Left ventricle myocardium inferior (tissue), 1 donor: ENCODE results near the gene DIAPH1. TPM values are rescaled to one million over a fixed set of nuclear protein-coding genes. Genes with fewer than 3 reads are reported as not detected.

ENCODE experiments used
- DNase-seq: peaks from one replicate; pipeline ENCODE4 v3.0.0-alpha.2; 2020
- H3K27ac ChIP-seq: fragments of 200-600 bp; replicated peaks from 2 replicates; pipeline ENCODE4 v1.8.0; 2021
- H3K27me3 ChIP-seq: fragments of 200-600 bp; 2 replicates; pipeline ENCODE4 v1.8.0; 2021; ENCODE audit warnings: low read depth
- H3K36me3 ChIP-seq: fragments of 200-600 bp; 2 replicates; pipeline ENCODE4 v1.8.0; 2021
- H3K4me1 ChIP-seq: fragments of 200-600 bp; 2 replicates; pipeline ENCODE4 v1.8.0; 2021
- H3K4me3 ChIP-seq: fragments of 200-600 bp; 2 replicates; pipeline ENCODE4 v1.8.0; 2021; ENCODE audit warnings: mild to moderate bottlenecking, moderate library complexity
- H3K9me3 ChIP-seq: fragments of 200-600 bp; replicated peaks from 2 replicates; pipeline ENCODE4 v1.8.0; 2021
- intact Hi-C: fragments of 100-400 bp; cut with micrococcal nuclease; formaldehyde crosslinking; loops from one replicate; pipeline ENCODE4 v1.11.0; 2022
- total RNA-seq: library from RNA; stranded (reverse); fragmentation: NEBNext Ultra II Directional; extraction: Animal tissue kit (Norgen Biotek cat#: 25700); gene quantifications from one replicate; pipeline ENCODE4 v1.2.1, GENCODE V29; 2021
- TF ChIP-seq, protein P1 (sequence below): fragments of 200-600 bp; IDR thresholded peaks from 2 replicates; pipeline ENCODE4 v1.8.0; 2021; ENCODE audit warnings: antibody characterized with exemption, mild to moderate bottlenecking, borderline replicate concordance
- donor health status: DM: no; HTN: yes; CAD: no; lungs with severe emphysema.

The DIAPH1 gene
- total RNA-seq, 1 donor from 2014 or later = 53.1 TPM

DNA sequence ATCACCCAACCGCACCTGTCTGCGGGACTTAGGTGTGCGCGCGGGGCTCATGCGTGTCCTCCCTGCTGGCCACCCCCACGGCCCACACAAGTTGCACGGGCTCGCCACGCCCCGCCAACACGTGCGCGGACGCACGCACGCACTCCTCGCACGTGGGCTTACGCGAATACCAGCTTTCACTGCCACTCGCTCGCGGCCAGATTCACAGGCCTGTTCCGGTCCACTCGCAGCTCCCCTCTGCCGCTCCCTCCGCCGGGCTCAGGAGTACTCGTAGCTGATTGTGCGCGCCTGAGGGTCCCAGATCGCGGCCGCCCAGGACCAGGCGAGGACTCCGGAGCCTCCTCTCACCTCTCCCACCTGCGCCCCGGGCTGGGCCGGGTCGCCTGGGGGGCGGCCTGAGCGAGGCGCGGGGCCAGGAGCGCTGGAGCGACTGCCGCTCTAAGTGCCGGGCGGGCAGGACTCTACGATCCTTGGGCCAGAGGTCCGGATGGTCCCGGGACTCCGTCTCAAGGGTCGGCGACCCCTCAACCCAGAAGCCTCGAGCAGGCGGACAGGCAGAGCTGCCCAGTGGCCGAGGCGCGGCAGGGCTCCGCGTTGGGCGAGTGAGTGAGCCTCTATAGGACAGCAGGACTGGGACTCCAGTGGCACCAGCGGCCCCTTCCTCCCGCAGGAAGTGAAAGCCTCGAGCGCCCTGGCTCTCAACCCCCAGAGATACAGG, 126.5 kb downstream of the DIAPH1 start:
- Histone ChIP-seq H3K27ac (peak overlapping the region; percentile 36), H3K4me3 (peak overlapping the region; percentile 15), H3K4me1 (peaks cover 60% of the 10 kb centered on the region), H3K36me3 (peaks cover 46% of the 10 kb centered on the region), H3K27me3 (no peaks in the 10 kb centered on the region), H3K9me3 (no peaks in the 10 kb centered on the region)
- no peak for DNase-seq
- TF ChIP-seq, protein P1, sequence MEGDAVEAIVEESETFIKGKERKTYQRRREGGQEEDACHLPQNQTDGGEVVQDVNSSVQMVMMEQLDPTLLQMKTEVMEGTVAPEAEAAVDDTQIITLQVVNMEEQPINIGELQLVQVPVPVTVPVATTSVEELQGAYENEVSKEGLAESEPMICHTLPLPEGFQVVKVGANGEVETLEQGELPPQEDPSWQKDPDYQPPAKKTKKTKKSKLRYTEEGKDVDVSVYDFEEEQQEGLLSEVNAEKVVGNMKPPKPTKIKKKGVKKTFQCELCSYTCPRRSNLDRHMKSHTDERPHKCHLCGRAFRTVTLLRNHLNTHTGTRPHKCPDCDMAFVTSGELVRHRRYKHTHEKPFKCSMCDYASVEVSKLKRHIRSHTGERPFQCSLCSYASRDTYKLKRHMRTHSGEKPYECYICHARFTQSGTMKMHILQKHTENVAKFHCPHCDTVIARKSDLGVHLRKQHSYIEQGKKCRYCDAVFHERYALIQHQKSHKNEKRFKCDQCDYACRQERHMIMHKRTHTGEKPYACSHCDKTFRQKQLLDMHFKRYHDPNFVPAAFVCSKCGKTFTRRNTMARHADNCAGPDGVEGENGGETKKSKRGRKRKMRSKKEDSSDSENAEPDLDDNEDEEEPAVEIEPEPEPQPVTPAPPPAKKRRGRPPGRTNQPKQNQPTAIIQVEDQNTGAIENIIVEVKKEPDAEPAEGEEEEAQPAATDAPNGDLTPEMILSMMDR = no peak
- intact Hi-C loops = no loop called here

DNA sequence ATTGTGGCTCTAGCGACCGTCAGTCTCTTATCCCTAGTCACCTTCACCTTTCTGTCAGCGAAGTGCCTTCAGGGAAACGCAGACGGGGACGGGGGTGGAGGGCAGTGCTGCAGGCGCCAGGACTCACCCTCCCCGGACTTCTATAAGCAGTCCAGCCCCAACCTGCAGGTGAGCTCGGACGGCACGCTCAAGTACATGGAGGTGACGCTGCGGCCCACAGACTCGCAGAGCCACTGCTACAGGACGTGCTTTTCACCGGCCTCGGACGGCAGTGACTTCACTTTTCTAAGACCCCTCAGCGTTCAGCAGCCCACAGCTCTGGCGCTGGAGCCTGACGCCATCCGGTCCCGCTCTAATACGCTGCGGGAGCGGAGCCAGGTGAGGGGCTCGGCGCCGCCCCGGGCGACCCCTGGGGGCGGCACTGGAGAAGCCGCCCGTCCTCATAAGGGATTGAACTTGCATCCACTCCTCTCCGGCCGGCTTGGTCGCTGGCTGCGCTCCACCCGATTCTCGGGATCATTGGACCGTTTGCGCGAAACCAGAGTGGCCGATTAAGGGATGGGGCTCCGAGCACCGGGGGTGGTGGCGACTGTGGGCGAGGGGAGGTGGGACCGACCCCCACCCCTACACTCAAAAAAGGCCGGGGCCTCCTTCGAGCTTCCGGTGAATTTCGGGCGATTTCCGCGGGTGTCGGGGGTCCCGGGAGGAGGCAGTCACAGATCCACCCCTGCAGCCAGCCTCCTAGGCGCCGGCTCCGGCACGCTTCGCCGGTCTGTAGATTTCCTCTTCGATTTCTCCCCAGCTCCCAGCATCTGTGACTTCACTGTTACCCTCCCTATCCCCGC, 127.3 kb downstream of the DIAPH1 start:
- Histone ChIP-seq H3K27me3 (no peaks in the 10 kb centered on the region), H3K4me3 (peak overlapping the region; percentile 15), H3K27ac (no peak overlapping the region), H3K4me1 (peaks cover 68% of the 10 kb centered on the region), H3K9me3 (no peaks in the 10 kb centered on the region), H3K36me3 (peaks cover 40% of the 10 kb centered on the region)
- DNase-seq = no peak
- TF ChIP-seq, protein P1 = no peak
- intact Hi-C loops = no loop called here

DNA sequence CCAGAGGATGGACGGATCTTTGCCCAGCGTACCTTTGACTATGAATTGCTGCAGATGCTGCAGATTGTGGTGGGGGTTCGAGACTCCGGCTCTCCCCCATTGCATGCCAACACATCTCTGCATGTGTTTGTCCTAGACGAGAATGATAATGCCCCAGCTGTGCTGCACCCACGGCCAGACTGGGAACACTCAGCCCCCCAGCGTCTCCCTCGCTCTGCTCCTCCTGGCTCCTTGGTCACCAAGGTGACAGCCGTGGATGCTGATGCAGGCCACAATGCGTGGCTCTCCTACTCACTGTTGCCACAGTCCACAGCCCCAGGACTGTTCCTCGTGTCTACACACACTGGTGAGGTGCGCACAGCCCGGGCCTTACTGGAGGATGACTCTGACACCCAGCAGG, 128.0 kb downstream of the DIAPH1 start:
- Histone ChIP-seq H3K4me1 (peaks cover 75% of the 10 kb centered on the region), H3K36me3 (peaks cover 32% of the 10 kb centered on the region), H3K4me3 (no peak overlapping the region), H3K27ac (no peak overlapping the region), H3K27me3 (no peaks in the 10 kb centered on the region), H3K9me3 (no peaks in the 10 kb centered on the region)
- DNase-seq = no peak
- intact Hi-C loops = no loop called here
- TF ChIP-seq, protein P1 = no peak

DNA sequence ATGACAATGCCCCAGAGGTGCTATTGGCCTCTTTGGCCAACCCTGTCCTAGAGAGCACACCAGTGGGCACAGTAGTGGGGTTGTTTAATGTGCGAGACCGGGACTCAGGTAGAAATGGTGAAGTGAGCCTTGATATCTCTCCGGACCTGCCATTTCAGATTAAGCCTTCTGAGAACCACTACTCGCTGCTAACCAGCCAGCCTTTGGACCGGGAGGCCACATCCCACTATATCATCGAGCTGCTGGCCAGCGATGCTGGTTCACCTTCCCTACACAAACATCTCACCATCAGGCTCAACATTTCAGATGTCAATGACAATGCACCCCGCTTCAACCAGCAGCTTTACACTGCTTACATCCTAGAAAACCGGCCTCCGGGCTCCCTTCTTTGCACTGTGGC, 128.5 kb downstream of the DIAPH1 start:
- peaks cover 80% of the 10 kb centered on the region for H3K4me1 ChIP-seq
- no peak for DNase-seq
- TF ChIP-seq, protein P1 = no peak
- no peak overlapping the region for H3K27ac ChIP-seq
- intact Hi-C loops = no loop called here
- no peak overlapping the region for H3K4me3 ChIP-seq
- H3K9me3 ChIP-seq = no peaks in the 10 kb centered on the region
- no peaks in the 10 kb centered on the region for H3K27me3 ChIP-seq
- H3K36me3 ChIP-seq = peaks cover 27% of the 10 kb centered on the region

DNA sequence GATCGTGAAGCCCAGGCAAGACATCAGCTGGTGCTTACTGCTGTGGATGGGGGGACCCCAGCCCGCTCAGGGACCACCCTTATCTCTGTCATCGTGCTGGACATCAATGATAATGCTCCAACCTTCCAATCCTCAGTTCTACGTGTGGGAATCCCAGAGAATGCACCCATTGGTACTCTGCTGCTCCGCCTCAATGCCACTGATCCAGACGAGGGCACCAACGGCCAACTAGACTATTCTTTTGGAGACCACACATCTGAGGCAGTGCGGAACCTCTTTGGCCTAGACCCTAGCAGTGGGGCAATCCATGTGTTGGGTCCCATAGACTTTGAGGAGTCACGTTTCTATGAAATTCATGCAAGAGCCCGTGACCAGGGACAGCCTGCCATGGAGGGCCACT, 129.0 kb downstream of the DIAPH1 start:
- TF ChIP-seq, protein P1 = no peak
- peaks cover 81% of the 10 kb centered on the region for H3K4me1 ChIP-seq
- no peak for DNase-seq
- no peak overlapping the region for H3K27ac ChIP-seq
- H3K9me3 ChIP-seq = no peaks in the 10 kb centered on the region
- H3K36me3 ChIP-seq = peaks cover 23% of the 10 kb centered on the region
- no peak overlapping the region for H3K4me3 ChIP-seq
- H3K27me3 ChIP-seq = no peaks in the 10 kb centered on the region
- intact Hi-C loops = no loop called here
